IPS-15b (cell line): ENCODE data around the gene WDR70.
"Not testable (repeated sequence)": the region's sequence is repeated elsewhere in the genome, so short reads cannot be mapped to it uniquely, and the experiment has no call there.

Source experiments
- H3K27me3 ChIP-seq: one replicate; pipeline ENCODE4 v1.6.1; 2013; ENCODE audit warnings: low read length; ENCODE audit not compliant: control insufficient read depth, insufficient read depth
- H3K36me3 ChIP-seq: one replicate; pipeline ENCODE4 v1.6.1; 2013; ENCODE audit warnings: low read length; ENCODE audit not compliant: control insufficient read depth, insufficient read depth
- H3K4me1 ChIP-seq: one replicate; pipeline ENCODE4 v1.6.1; 2013; ENCODE audit warnings: mild to moderate bottlenecking, low read length; ENCODE audit not compliant: control insufficient read depth, insufficient read depth
- H3K4me3 ChIP-seq: one replicate; pipeline ENCODE4 v1.5.1; 2013; ENCODE audit warnings: low read depth, low read length
- H3K9ac ChIP-seq: one replicate; pipeline ENCODE4 v1.6.1; 2013; ENCODE audit warnings: low read depth, mild to moderate bottlenecking, low read length
- H3K9me3 ChIP-seq: one replicate; pipeline ENCODE4 v1.6.1; 2013; ENCODE audit warnings: mild to moderate bottlenecking, low read length; ENCODE audit not compliant: control insufficient read depth, insufficient read depth

WDR70 gene

GRCh38 chr5:37463191-37464051 lies 84.3 kb downstream of the WDR70 start:
- H3K36me3 ChIP-seq, H3K27me3 ChIP-seq, H3K4me1 ChIP-seq, H3K4me3 ChIP-seq, H3K9ac ChIP-seq, H3K9me3 ChIP-seq: not testable (repeated sequence)

DNA sequence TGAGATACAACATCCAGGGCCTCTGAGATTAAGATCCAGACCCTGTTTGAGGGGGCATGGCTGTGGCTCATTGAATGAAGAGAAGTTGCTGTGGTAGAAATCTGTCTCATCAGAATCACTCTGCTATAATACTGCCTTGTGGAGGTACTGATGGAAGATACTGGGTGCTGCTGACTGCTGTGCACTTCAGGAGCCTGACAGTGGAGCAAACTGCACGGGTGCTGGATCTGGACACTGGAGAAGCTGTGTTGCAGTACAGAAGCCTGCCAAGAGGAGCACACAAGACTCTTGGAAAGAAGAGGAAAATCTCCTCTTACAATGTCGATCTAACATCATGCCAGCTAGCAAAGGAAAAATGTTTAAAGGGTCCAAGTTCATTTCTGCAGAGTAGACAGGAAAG lies 85.5 kb downstream of the WDR70 start:
- H3K9me3 ChIP-seq, H3K4me1 ChIP-seq, H3K9ac ChIP-seq, H3K27me3 ChIP-seq, H3K36me3 ChIP-seq, H3K4me3 ChIP-seq: not testable (repeated sequence)

DNA sequence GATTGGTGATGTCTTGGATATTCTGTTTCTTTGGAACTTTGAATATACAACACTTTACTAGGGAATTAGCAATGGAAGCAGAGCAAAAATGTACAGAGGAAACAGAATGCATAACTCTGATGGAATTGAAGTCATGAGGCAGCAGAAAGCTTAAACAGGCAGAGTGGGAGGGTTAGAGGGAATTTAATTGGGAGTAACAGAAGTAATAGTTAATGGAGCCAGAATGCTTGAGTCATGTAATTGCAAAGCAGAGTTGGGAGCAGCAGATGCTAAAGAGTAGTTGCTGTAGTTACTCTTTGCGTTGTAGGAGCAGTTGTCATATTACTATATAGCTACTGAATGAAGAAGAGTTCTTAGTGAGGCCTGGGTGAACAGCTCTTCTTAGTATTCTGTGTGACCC lies 90.3 kb downstream of the WDR70 start:
- not testable (repeated sequence) for H3K4me3 ChIP-seq, H3K9me3 ChIP-seq, H3K27me3 ChIP-seq, H3K36me3 ChIP-seq, H3K9ac ChIP-seq, H3K4me1 ChIP-seq

DNA sequence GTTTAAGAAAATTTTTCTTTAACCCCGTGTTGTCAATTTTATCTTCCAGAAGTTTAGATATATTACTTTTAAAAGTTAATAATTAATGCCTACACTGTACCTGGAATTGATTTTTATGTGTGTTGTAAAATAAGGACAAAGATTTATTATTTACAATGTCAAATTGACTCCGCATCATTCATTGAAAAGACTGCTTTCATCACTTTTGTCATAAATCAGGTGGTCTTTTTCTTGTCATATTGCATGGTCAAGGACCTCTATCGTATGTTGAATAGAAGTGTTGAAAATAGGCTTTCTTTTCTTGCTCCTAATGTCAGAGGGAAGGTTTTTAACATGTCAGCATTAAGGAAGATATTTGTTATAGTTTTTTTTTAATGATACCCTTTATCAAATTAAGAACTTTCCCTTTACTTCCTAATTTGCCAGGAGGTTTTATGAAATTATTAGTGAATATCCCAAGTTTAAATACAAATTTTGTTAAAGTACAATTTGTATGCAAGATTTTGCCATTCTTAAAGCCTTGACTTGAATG lies 92.6 kb downstream of the WDR70 start:
- Histone ChIP-seq H3K4me1 (no peaks in the 10 kb centered on the region), H3K9me3 (no peaks in the 10 kb centered on the region), H3K9ac (no peak overlapping the region), H3K36me3 (no peaks in the 10 kb centered on the region), H3K4me3 (no peak overlapping the region), H3K27me3 (no peaks in the 10 kb centered on the region)

- Histone ChIP-seq H3K27me3 (no peaks in the 10 kb centered on the region), H3K9me3 (peaks cover 5% of the 10 kb centered on the region), H3K36me3 (peaks cover 5% of the 10 kb centered on the region), H3K9ac (no peak overlapping the region), H3K4me1 (no peaks in the 10 kb centered on the region), H3K4me3 (no peak overlapping the region)
Observed at GRCh38 chr5:37477426-37477825, 98.3 kb downstream of the WDR70 start.

- no peaks in the 10 kb centered on the region for H3K4me1 ChIP-seq
- H3K4me3 ChIP-seq: no peak overlapping the region
- H3K9me3 ChIP-seq: peaks cover 5% of the 10 kb centered on the region
- H3K36me3 ChIP-seq: peaks cover 5% of the 10 kb centered on the region
- no peak overlapping the region for H3K9ac ChIP-seq
- H3K27me3 ChIP-seq: no peaks in the 10 kb centered on the region
Observed at GRCh38 chr5:37478121-37478894, 99.2 kb downstream of the WDR70 start.

DNA sequence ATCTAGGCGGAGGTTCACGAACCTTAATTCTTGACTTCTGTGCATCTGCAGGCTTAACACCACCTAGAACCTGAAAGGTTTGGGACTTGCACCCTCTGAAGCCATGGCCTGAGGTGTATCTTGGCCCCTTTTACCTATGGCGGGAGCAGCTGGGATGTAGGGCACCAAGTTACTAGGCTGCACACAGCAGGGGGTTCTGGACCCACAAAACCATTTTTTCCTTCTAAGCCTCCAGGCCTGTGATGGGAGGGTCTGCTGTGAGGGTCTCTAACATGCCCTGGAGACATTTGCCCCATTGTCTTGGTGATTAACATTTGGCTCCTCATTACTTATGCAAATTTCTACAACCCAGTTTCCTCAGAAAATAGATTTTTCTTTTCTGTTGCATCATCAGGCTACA lies 102.3 kb downstream of the WDR70 start:
- not testable (repeated sequence) for H3K27me3 ChIP-seq, H3K9ac ChIP-seq, H3K4me1 ChIP-seq, H3K9me3 ChIP-seq, H3K36me3 ChIP-seq, H3K4me3 ChIP-seq

- Histone ChIP-seq H3K4me3 (no peak overlapping the region), H3K4me1 (no peaks in the 10 kb centered on the region), H3K27me3 (no peaks in the 10 kb centered on the region), H3K9ac (no peak overlapping the region), H3K36me3 (no peaks in the 10 kb centered on the region), H3K9me3 (no peaks in the 10 kb centered on the region)
Observed at GRCh38 chr5:37490120-37490810, 111.1 kb downstream of the WDR70 start.

- Histone ChIP-seq H3K9me3 (no peaks in the 10 kb centered on the region), H3K4me1 (no peaks in the 10 kb centered on the region), H3K9ac (no peak overlapping the region), H3K4me3 (no peak overlapping the region), H3K27me3 (no peaks in the 10 kb centered on the region), H3K36me3 (no peaks in the 10 kb centered on the region)
Observed at GRCh38 chr5:37490931-37491330, 111.8 kb downstream of the WDR70 start.

- no peaks in the 10 kb centered on the region for H3K36me3 ChIP-seq
- H3K4me3 ChIP-seq: no peak overlapping the region
- H3K9ac ChIP-seq: no peak overlapping the region
- H3K4me1 ChIP-seq: no peaks in the 10 kb centered on the region
- no peaks in the 10 kb centered on the region for H3K9me3 ChIP-seq
- no peaks in the 10 kb centered on the region for H3K27me3 ChIP-seq
Observed at GRCh38 chr5:37492778-37493555, 113.8 kb downstream of the WDR70 start.

DNA sequence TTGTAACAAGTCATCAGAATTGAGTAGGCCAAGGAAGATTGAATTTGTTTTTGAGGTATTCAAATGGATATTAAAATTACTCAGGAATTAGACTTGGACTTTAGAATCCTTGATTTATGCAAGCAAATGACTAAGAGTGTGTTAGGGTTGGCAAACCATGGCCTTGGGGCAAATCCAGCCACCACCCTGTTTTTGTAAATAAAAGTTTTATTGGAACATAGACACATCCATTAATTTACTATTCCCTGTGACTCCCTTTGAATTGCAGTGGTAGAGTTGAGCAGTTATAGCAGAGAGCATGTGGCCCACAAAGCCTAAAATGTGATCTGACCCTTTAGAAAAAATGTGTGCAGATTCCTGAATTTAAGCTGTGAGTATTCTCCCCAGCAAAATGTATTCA lies 115.6 kb downstream of the WDR70 start:
- no peaks in the 10 kb centered on the region for H3K9me3 ChIP-seq
- H3K4me3 ChIP-seq: no peak overlapping the region

More for the DNA sequence above, 115.6 kb downstream of the WDR70 start:
- Histone ChIP-seq H3K36me3 (no peaks in the 10 kb centered on the region), H3K9ac (no peak overlapping the region), H3K27me3 (no peaks in the 10 kb centered on the region), H3K4me1 (no peaks in the 10 kb centered on the region)
